HCT116 (cell line): ENCODE data around the gene RNF150. TPM values are rescaled to one million over a fixed set of nuclear protein-coding genes. Genes with fewer than 3 reads are reported as not detected.

ENCODE experiments used
- ATAC-seq: fragments of 200-7000 bp; cut with Tn5 transposase; 2 replicates; pipeline ENCODE4 v1.9.1; 2020; ENCODE audit warnings: mild to moderate bottlenecking, moderate library complexity
- BruUV-seq: library from RNA; stranded (reverse); fragments of 400-500 nt; replicated peaks from 2 replicates; lab custom pipeline; 2021; lab: Mats Ljungman, UMichigan
- CTCF ChIA-PET: fragments of 300-600 bp; sonication (Branson Sonifier 250); formaldehyde crosslinking; loops from one replicate; lab custom pipeline; 2021; ENCODE audit warnings: antibody characterized with exemption; lab: Charles Lee
- POLR2A ChIA-PET: fragments of 300-600, 350-600 bp; sonication (Branson Sonifier 250); formaldehyde crosslinking; loops from one replicate; lab custom pipeline; 2021; ENCODE audit warnings: antibody characterized with exemption; lab: Charles Lee
- RAD21 ChIA-PET, 2 experiments: fragments of 300-600 bp; sonication (Branson Sonifier 250); formaldehyde crosslinking; loops; one replicate each; lab custom pipeline; 2023; ENCODE audit warnings: low total read pairs in 2 of 2; ENCODE audit not compliant: uncharacterized antibody in 2 of 2, unreplicated experiment in 2 of 2, low non-redundant PET in 1 of 2; lab: Charles Lee
- DNase-seq: peaks from one replicate; pipeline ENCODE4 v3.0.0-alpha.2; 2010; ENCODE audit warnings: low read depth, low spot score
- H2AFZ ChIP-seq: fragments of 200-600 bp; shearing (Covaris generic), sonication (generic); 2 replicates; pipeline ENCODE4 v1.6.1; 2017; ENCODE audit warnings: low read depth, mixed run types, mixed read lengths, antibody characterized with exemption, low read length; ENCODE audit not compliant: poor library complexity, severe bottlenecking
- H3K27ac ChIP-seq: 2 replicates; pipeline ENCODE4 v1.5.1; 2012; ENCODE audit warnings: low read depth, low read length
- H3K27me3 ChIP-seq: fragments of 200-600 bp; sonication (generic); 2 replicates; pipeline ENCODE4 v1.6.1; 2016; ENCODE audit warnings: mixed run types, low read length, mixed read lengths; ENCODE audit not compliant: insufficient read depth
- H3K36me3 ChIP-seq, 2 experiments: fragments of 200-500 bp in 1 of 2; fragments of 200-600 bp in 1 of 2; sonication (Bioruptor generic) in 1 of 2; sonication (generic) in 1 of 2; 2 replicates each; pipeline versions ENCODE4 v1.5.1 to v1.6.1; 2014 to 2016; ENCODE audit warnings: low read length in 2 of 2, inconsistent platforms in 1 of 2, mixed read lengths in 1 of 2, mixed run types in 1 of 2; ENCODE audit not compliant: insufficient read depth in 2 of 2, control insufficient read depth in 1 of 2
- H3K4me1 ChIP-seq, 2 experiments: fragments of 200-600 bp in 1 of 2; sonication (generic) in 1 of 2; 2 replicates each; pipeline versions ENCODE4 v1.5.1 to v1.6.1; 2012 to 2017; ENCODE audit warnings: low read length in 2 of 2, inconsistent platforms in 1 of 2, mild to moderate bottlenecking in 1 of 2, mixed read lengths in 1 of 2, mixed run types in 1 of 2, moderate library complexity in 1 of 2; ENCODE audit not compliant: insufficient read depth in 2 of 2, control insufficient read depth in 1 of 2
- H3K4me2 ChIP-seq: fragments of 200-600 bp; sonication (generic); 2 replicates; pipeline ENCODE4 v1.6.1; 2017; ENCODE audit warnings: mixed run types, low read length, mixed read lengths
- H3K4me3 ChIP-seq, 2 experiments: fragments of 200-600 bp in 1 of 2; sonication (generic) in 1 of 2; replicated peaks in 1 of 2; 2 replicates each; pipeline ENCODE4 v1.5.1; 2011 to 2016; ENCODE audit warnings: low read length in 2 of 2, control low read depth in 1 of 2, low read depth in 1 of 2, mild to moderate bottlenecking in 1 of 2, mixed read lengths in 1 of 2, mixed run types in 1 of 2
- H3K79me2 ChIP-seq: fragments of 200-600 bp; sonication (generic); 2 replicates; pipeline ENCODE4 v1.6.1; 2017; ENCODE audit warnings: mild to moderate bottlenecking, mixed run types, low read length, moderate library complexity, mixed read lengths; ENCODE audit not compliant: insufficient read depth
- H3K9ac ChIP-seq: fragments of 200-600 bp; sonication (generic); 2 replicates; pipeline ENCODE4 v1.6.1; 2016; ENCODE audit warnings: low read length, mixed read lengths
- H3K9me2 ChIP-seq: fragments of 200-600 bp; sonication (generic), shearing (Covaris generic); 2 replicates; pipeline ENCODE4 v1.6.1; 2017; ENCODE audit warnings: mixed run types, mild to moderate bottlenecking, moderate library complexity; ENCODE audit not compliant: insufficient read depth
- H3K9me3 ChIP-seq, 2 experiments: fragments of 200-500 bp in 1 of 2; fragments of 200-600 bp in 1 of 2; sonication (Bioruptor generic) in 1 of 2; sonication (generic) in 1 of 2; 2 replicates each; pipeline ENCODE4 v1.6.1; 2014 to 2017; ENCODE audit warnings: low read length in 2 of 2, mixed read lengths in 2 of 2, inconsistent platforms in 1 of 2, low read depth in 1 of 2, mild to moderate bottlenecking in 1 of 2, mixed run types in 1 of 2, moderate library complexity in 1 of 2; ENCODE audit not compliant: control insufficient read depth in 1 of 2, insufficient read depth in 1 of 2
- H4K20me1 ChIP-seq: fragments of 200-600 bp; sonication (generic), shearing (Covaris generic); 2 replicates; pipeline ENCODE4 v1.6.1; 2017; ENCODE audit warnings: mixed run types, mild to moderate bottlenecking, moderate library complexity; ENCODE audit not compliant: insufficient read depth
- CEBPB ChIP-seq: IDR thresholded peaks from 2 replicates; pipeline ENCODE4 v1.6.1; 2012; ENCODE audit warnings: low read depth
- EGR1 ChIP-seq: IDR thresholded peaks from 2 replicates; pipeline ENCODE4 v1.6.1; 2012; ENCODE audit warnings: low read depth
- FOSL1 ChIP-seq: IDR thresholded peaks from 2 replicates; pipeline ENCODE4 v1.6.1; 2012; ENCODE audit warnings: low read depth
- POLR2A ChIP-seq: IDR thresholded peaks from 2 replicates; pipeline ENCODE4 v1.7.0; 2011; ENCODE audit warnings: borderline replicate concordance; ENCODE audit not compliant: insufficient read depth, insufficient read length; ENCODE audit errors: extremely low read depth
- POLR2AphosphoS5 ChIP-seq: IDR thresholded peaks from 2 replicates; pipeline ENCODE4 v1.6.1; 2011; ENCODE audit warnings: mild to moderate bottlenecking, low read depth, low read length, moderate library complexity
- ZFX ChIP-seq: fragments of 450-650 bp; IDR thresholded peaks from 2 replicates; pipeline ENCODE4 v1.6.1; 2017
- intact Hi-C: fragments of 100-400 bp; cut with micrococcal nuclease; formaldehyde crosslinking; loops from 2 replicates; pipeline ENCODE4 v1.10.0; 2022
- total RNA-seq: library from RNA; stranded (reverse); gene quantifications from one replicate; pipeline ENCODE4 v1.2.1, GENCODE V29; 2021; ENCODE audit not compliant: unreplicated experiment
- TF ChIP-seq, protein P1 (sequence below): IDR thresholded peaks from 2 replicates; pipeline ENCODE4 v1.6.1; 2011; ENCODE audit warnings: mild to moderate bottlenecking, low read length, moderate library complexity; ENCODE audit not compliant: insufficient replicate concordance; ENCODE audit errors: extremely low read depth
- TF ChIP-seq, protein P2 (sequence below): IDR thresholded peaks from 2 replicates; pipeline ENCODE4 v1.6.1; 2012
- TF ChIP-seq, protein P3 (sequence below): IDR thresholded peaks from 2 replicates; pipeline ENCODE4 v1.6.1; 2012; ENCODE audit warnings: low read depth

RNF150 gene
- total RNA-seq, 1 experiment from 2014 or later = 0.07 TPM

DNA sequence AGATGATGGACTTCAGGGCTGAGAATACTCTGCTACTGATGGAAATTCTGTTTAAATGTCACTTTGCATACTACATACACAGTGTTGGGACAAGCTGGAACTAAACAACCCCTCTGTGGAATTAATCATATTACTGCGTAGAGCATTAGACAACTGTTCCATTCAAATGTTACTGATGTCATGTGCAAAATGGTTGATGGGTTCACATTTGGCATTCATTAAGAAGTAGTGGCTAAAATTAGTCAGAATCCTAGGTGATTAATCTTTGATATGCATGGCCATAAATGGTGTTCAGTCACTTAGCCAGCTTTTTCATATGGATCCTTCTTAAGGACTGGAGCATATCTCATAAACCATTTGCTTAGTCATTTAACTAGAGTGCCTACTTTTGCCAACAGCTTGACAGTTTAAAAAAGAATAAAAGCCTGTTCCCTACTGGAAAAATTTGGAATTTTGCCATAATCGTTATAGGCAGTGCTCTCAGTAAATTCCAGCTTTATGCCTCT lies 105.2 kb downstream of the RNF150 start:
- Histone ChIP-seq H3K9me3 (no peaks in the 10 kb centered on the region), H3K79me2 (no peaks in the 10 kb centered on the region), H3K27ac (no peak overlapping the region), H3K4me1 (no peaks in the 10 kb centered on the region), H3K36me3 (no peaks in the 10 kb centered on the region), H2AFZ (no peak overlapping the region), H3K4me2 (no peak overlapping the region), H3K4me3 (no peak overlapping the region), H3K27me3 (no peaks in the 10 kb centered on the region), H4K20me1 (no peaks in the 10 kb centered on the region), H3K9me2 (no peaks in the 10 kb centered on the region), H3K9ac (no peak overlapping the region)
- intact Hi-C loops = no loop called here
- CTCF ChIA-PET = no interaction called here
- TF ChIP-seq, protein P1, sequence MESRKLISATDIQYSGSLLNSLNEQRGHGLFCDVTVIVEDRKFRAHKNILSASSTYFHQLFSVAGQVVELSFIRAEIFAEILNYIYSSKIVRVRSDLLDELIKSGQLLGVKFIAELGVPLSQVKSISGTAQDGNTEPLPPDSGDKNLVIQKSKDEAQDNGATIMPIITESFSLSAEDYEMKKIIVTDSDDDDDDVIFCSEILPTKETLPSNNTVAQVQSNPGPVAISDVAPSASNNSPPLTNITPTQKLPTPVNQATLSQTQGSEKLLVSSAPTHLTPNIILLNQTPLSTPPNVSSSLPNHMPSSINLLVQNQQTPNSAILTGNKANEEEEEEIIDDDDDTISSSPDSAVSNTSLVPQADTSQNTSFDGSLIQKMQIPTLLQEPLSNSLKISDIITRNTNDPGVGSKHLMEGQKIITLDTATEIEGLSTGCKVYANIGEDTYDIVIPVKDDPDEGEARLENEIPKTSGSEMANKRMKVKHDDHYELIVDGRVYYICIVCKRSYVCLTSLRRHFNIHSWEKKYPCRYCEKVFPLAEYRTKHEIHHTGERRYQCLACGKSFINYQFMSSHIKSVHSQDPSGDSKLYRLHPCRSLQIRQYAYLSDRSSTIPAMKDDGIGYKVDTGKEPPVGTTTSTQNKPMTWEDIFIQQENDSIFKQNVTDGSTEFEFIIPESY = no peak
- TF ChIP-seq, protein P2, sequence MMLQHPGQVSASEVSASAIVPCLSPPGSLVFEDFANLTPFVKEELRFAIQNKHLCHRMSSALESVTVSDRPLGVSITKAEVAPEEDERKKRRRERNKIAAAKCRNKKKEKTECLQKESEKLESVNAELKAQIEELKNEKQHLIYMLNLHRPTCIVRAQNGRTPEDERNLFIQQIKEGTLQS = no peak
- no peak for TF ChIP-seq FOSL1
- TF ChIP-seq POLR2AphosphoS5 = no peak
- TF ChIP-seq ZFX = no peak
- RAD21 ChIA-PET = no interaction called here
- no peak for DNase-seq
- POLR2A ChIA-PET = no interaction called here
- no TSS peak for BruUV-seq
- ATAC-seq = no peak

DNA sequence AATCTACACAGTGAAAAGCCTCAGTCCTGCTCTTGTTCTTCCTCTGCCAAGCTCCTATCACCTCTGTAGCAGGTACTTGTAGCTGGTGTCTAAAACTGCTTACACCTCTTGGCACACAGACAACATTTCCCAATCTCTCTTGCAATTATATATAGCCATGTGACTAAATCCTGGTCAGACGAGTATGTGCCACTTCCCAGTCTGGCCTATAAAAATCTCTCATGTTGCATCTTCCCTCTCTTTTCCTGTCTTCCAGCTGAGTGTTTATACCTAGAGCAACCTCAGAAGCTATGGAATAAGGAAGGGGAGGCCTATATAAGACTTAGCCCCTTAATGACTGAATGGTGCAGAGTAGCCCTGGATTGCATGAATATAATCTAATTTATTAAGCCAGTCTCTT lies 105.8 kb downstream of the RNF150 start:
- CTCF ChIA-PET = no interaction called here
- H2AFZ ChIP-seq = no peak overlapping the region
- H3K9me3 ChIP-seq = no peaks in the 10 kb centered on the region
- no peaks in the 10 kb centered on the region for H3K36me3 ChIP-seq
- no peak overlapping the region for H3K27ac ChIP-seq
- no peaks in the 10 kb centered on the region for H3K4me1 ChIP-seq
- no peaks in the 10 kb centered on the region for H3K9me2 ChIP-seq
- POLR2A ChIA-PET = interaction anchor here (0.6 kb wide), 1 partner anchor 34 kb away, joined by 3 read pairs; no protein-coding TSS in a partner anchor
- no peak overlapping the region for H3K4me2 ChIP-seq
- no peak overlapping the region for H3K9ac ChIP-seq
- intact Hi-C loops = no loop called here
- DNase-seq (no peak), ATAC-seq (no peak)
- no peak overlapping the region for H3K4me3 ChIP-seq
- H3K27me3 ChIP-seq = no peaks in the 10 kb centered on the region
- no peaks in the 10 kb centered on the region for H3K79me2 ChIP-seq
- TF ChIP-seq POLR2A = no peak
- no peak for TF ChIP-seq EGR1
- TF ChIP-seq, protein P3, sequence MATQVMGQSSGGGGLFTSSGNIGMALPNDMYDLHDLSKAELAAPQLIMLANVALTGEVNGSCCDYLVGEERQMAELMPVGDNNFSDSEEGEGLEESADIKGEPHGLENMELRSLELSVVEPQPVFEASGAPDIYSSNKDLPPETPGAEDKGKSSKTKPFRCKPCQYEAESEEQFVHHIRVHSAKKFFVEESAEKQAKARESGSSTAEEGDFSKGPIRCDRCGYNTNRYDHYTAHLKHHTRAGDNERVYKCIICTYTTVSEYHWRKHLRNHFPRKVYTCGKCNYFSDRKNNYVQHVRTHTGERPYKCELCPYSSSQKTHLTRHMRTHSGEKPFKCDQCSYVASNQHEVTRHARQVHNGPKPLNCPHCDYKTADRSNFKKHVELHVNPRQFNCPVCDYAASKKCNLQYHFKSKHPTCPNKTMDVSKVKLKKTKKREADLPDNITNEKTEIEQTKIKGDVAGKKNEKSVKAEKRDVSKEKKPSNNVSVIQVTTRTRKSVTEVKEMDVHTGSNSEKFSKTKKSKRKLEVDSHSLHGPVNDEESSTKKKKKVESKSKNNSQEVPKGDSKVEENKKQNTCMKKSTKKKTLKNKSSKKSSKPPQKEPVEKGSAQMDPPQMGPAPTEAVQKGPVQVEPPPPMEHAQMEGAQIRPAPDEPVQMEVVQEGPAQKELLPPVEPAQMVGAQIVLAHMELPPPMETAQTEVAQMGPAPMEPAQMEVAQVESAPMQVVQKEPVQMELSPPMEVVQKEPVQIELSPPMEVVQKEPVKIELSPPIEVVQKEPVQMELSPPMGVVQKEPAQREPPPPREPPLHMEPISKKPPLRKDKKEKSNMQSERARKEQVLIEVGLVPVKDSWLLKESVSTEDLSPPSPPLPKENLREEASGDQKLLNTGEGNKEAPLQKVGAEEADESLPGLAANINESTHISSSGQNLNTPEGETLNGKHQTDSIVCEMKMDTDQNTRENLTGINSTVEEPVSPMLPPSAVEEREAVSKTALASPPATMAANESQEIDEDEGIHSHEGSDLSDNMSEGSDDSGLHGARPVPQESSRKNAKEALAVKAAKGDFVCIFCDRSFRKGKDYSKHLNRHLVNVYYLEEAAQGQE = no peak
- no peak for TF ChIP-seq CEBPB
- RAD21 ChIA-PET = no interaction called here
- no TSS peak for BruUV-seq
- H4K20me1 ChIP-seq = no peaks in the 10 kb centered on the region
